ENCODE data around the gene GNB1L.

DNA sequence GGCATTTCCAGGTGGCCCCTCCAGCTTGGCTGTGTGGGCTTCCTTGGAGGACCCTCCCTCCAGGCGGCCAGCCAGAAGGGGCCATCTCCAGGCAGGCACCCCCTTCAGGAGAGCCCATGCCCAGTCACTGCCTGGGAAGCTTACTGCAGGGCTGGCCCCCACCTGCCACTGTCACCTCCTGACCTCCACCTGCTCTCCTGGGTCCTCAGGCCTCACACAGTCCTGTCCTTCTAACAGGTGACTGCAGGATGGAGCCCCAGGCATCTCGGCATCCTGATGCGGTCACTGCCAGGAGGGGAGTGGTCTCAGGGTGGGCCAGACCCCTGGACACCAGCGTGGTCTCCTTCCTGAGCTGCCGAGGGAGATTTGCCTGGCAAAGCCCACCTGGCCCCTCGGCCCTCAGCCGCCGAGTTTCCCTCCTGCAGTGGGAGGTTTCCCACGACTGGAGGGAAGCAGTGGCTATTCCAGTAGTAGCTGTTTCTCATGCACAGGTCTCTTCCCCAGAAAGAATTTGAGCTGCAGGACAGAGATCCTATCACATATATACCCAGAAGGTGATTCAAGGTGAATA is 81.1 kb downstream of the GNB1L start:
- TF ChIP-seq, protein P1, sequence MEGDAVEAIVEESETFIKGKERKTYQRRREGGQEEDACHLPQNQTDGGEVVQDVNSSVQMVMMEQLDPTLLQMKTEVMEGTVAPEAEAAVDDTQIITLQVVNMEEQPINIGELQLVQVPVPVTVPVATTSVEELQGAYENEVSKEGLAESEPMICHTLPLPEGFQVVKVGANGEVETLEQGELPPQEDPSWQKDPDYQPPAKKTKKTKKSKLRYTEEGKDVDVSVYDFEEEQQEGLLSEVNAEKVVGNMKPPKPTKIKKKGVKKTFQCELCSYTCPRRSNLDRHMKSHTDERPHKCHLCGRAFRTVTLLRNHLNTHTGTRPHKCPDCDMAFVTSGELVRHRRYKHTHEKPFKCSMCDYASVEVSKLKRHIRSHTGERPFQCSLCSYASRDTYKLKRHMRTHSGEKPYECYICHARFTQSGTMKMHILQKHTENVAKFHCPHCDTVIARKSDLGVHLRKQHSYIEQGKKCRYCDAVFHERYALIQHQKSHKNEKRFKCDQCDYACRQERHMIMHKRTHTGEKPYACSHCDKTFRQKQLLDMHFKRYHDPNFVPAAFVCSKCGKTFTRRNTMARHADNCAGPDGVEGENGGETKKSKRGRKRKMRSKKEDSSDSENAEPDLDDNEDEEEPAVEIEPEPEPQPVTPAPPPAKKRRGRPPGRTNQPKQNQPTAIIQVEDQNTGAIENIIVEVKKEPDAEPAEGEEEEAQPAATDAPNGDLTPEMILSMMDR (IDR thresholded peaks at IDR 0.05) = no peak
- TF ChIP-seq SIN3A (IDR thresholded peaks at IDR 0.05; ENCODE audit: borderline replicate concordance, insufficient read depth, low read depth, low read length) = no peak
- no peak for TF ChIP-seq POLR2AphosphoS5 (IDR thresholded peaks at IDR 0.05; ENCODE audit: low read depth, low read length)
- TF ChIP-seq TCF7L2 (IDR thresholded peaks at IDR 0.05; ENCODE audit: low read depth, low read length) = no peak

Data from Panc1 (cell line).